Bone marrow (tissue), 2 donors: ENCODE results near the gene DOCK3.
"Not testable (repeated sequence)": the region's sequence is repeated elsewhere in the genome, so short reads cannot be mapped to it uniquely, and the experiment has no call there.

Experiments used
- DNase-seq, 2 donors: peaks; one replicate each; lab custom pipeline; 2025; lab: John Stamatoyannopoulos, UW

DOCK3 gene

GRCh38 chr3:50805321-50805720 is 130.6 kb downstream of the DOCK3 start:
- DNase-seq = no peak

DNA sequence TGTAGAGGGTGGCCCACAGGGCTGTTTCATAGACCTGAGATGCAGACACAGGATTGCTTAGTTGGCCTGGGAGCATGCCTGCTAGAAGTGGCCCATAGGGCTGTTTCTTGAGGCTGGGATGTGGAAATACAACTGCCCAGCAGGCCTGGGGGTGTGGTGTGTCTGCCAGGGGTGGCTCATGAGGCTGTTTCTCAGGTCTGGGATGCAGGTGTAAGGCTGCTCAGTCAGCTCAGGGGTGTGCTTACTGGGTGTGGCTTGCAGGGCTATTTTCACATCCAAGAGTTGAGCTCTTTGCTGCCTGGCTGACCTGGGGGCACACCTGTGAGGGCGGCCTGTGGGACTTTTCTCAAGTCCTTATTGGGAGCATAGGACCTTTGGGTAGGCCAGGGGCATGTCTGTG is 131.3 kb downstream of the DOCK3 start:
- DNase-seq = no peak

DNA sequence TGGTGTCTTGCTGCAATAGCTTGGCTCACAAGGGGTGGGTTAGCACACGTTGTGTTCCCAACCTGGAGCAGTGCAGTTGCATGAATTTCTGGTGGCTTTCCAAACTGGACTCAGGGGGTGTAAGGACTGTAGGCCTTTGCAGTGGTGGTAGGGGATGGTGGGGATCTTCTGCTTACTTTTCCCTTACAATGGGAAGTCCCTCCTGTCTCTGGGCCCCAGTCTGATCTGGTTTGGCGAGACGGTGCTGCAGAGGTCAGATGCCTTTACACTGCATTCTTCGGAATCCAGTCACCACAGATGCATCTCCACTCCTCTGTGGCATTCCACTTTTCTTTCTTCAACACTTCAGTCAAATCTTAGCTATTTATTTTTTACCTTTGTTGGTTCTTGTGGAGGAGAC is 132.1 kb downstream of the DOCK3 start:
- no peak for DNase-seq

- DNase-seq = no peak
Observed at GRCh38 chr3:50807266-50807665, 132.5 kb downstream of the DOCK3 start.

DNA sequence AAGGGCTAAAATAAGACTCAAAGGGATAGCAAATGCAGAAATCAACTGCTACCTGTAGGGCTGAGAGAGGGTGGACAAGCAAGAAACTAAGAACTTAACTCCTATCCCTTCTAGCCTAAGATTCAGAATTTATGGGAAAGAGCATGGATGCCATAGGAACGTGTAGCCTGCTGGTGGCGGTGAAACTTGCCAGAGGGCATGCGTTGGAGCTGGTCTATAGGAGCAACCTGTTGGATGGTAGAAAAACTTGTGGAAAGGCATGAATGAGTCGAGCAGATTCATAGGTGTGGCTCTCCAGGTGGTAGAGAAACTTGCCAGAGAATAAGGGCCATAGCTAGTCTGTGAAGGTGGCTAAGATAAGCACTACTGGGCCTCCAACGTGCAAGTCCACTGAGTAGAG is 137.2 kb downstream of the DOCK3 start:
- DNase-seq = no peak

GRCh38 chr3:50815844-50816243 is 141.1 kb downstream of the DOCK3 start:
- no peak for DNase-seq

DNA sequence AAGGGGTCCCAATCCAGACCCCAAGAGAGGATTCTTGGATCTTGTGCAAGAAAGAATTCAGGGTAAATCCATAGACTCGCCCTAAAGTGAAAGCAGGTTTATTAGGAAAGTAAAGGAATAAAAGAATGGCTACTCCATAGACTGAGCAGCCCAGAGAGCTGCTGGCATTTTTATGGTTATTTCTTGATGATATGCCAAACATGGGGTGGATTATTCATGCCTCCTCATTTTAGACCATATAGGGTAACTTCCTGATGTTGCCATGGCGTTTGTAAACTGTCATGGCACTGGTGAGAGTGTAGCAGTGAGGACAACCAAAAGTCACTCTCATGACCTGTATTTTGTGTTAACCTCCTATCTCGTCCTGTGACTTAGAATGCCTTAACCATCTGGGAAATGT is 142.2 kb downstream of the DOCK3 start:
- DNase-seq = no peak

DNA sequence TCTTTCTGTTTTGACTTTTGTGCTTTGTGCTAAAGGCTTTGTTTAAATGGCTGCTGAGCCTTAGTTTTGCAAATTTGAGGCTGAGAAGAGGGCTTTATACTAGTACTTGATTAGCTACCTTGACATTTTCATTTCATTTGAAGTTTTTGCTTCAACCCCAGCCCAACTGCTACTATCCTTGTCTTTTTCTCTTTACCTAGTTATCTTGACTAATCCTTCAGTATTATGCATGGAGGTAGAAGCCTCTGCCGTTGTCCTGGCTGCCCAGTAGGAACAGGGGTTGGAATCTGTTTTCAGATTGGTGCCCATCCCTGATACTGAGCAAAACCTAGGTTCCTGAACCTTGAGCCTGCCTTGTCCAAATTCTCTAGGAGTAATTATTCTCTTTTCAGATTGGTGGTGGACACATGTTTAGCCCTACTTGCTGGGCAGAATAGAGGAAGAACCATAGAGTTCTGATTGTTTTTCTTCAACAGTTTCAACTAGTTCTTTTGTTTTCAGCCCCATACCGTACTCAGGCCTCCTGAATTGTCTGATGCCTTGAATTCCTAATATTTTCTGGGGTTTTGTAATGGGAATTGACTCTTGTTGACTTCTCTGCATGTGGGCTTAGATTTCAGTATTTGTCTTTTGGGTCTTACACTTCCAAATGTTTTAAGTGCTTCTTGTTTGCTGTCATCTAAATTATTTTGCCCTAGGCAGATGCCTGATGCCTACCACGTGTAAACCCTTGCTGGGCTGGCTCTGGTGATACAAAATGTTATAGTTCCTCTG is 143.2 kb downstream of the DOCK3 start:
- DNase-seq = no peak

DNA sequence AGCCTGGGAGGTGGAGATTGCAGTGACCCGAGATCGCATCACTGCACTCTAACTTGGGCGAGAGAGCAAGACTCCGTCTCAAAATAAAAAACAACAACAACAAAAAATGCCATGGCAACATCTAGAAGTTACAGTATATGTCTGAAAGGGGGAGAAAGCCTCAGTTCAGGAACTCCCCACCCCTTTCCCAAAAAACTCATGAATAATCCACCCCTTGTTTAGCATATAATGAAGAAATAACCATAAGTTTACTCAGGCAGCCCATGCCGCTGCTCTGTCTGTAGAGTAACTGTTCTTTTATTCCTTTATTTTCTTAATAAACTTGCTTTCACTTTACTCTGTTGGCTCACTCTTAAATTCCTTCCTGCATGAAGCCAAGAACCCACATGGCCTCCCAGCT is 145.2 kb downstream of the DOCK3 start:
- no peak for DNase-seq

- DNase-seq = no peak
Observed at GRCh38 chr3:50825841-50826240, 151.1 kb downstream of the DOCK3 start.

- DNase-seq = no peak
Observed at GRCh38 chr3:50830451-50830850, 155.7 kb downstream of the DOCK3 start.

- DNase-seq = not testable (repeated sequence)
Observed at GRCh38 chr3:50831009-50831408, 156.3 kb downstream of the DOCK3 start.

GRCh38 chr3:50840983-50841489 is 166.3 kb downstream of the DOCK3 start:
- no peak for DNase-seq

DNA sequence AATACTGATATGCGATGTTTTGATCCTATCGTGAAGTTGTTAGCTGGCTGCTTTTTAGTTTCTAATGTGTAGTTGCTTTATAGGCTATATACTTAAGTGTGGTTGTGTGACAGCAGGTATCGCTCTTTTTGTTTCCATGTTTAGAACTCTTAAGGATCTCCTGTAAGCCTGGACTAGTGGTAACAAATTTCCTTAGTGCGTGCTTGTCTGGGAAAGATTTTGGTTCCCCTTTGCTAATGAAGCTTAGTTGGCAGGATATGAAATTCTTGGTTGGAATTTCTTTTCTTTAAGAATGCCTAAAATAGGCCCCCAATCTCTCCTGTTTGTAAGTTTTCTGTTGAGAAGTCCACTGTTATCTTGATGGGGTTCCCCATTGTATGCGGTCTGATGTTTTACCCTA is 173.6 kb downstream of the DOCK3 start:
- no peak for DNase-seq

GRCh38 chr3:50850639-50851511 is 176.1 kb downstream of the DOCK3 start:
- DNase-seq = no peak

GRCh38 chr3:50853936-50854335 is 179.2 kb downstream of the DOCK3 start:
- no peak for DNase-seq

DNA sequence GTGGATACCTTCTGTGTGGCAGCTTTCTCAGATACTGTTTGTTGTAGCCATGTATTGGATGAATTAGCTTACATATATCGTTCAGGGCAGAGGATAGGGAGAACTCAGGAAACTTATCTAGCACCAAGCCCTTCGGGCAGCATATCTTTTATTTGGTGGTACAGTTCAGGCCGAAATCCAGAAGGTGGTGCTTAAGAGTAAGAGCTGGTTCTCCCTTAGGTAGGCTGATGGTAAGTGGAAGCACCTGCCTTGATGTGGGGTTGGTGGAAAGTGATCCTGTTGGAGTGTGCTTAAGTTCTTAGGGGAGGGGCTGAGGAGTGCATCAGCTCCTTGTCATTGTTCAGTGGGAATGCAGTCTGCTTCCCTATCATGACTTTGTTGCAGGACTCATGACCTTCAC is 187.5 kb downstream of the DOCK3 start:
- no peak for DNase-seq

- no peak for DNase-seq
Observed at GRCh38 chr3:50873376-50874157, 198.8 kb downstream of the DOCK3 start.

DNA sequence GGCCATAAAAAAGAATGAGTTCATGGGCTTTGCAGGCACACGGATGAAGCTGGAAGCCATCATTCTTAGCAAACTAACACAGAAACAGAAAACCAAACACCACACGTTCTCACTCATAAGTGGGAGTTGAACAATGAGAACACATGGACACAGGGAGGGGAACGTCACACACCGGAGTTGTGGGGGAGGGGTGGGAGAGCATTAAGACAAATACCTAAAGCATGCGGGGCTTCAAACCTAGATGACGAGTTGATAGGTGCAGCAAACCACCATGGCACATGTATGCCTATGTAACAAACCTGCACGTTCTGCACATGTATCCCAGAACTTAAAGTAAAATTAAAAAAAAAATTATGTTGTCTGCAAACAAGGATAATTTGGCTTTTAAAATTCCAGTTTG is 200.1 kb downstream of the DOCK3 start:
- not testable (repeated sequence) for DNase-seq

DNA sequence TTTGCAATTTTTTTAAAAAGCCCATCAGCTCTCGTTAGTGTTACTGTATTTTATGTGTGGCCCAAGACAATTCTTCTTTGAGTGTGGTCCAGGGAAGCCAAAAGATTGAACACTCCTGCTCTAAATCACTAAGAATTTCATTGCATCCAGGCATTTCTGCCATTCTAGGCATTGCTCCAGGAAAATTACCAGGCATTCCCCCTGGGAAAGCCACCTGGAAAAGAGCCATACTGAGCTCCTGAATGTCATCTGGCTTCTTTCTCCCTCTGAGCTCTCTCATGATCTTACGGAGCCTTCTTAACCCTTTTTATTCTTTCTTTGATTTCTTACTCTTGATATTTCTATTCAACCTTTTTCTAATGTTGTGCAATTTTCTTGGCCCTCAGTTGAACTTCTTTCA is 202.2 kb downstream of the DOCK3 start:
- DNase-seq = no peak

DNA sequence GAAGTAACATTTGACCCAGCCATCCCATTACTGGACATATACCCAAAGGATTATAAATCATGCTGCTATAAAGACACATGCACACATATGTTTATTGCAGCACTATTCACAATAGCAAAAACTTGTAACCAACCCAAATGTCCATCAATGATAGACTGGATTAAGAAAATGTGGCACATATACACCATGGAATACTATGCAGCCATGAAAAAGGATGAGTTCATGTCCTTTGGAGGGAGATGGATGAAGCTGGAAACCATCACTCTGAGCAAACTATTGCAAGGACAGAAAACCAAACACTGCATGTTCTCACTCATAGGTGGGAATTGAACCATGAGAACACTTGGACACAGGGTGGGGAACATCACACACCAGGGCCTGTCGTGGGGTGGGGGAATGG is 208.0 kb downstream of the DOCK3 start:
- not testable (repeated sequence) for DNase-seq

- DNase-seq = no peak
Observed at GRCh38 chr3:50883755-50884154, 209.0 kb downstream of the DOCK3 start.
